HG03354 (cell line): ENCODE data around the gene GRIK5.
"Not testable (repeated sequence)": the region's sequence is repeated elsewhere in the genome, so short reads cannot be mapped to it uniquely, and the experiment has no call there.

ENCODE experiments used
- ATAC-seq: cut with Tn5 transposase; IDR thresholded peaks from one replicate; pipeline ENCODE4 v1.9.1; 2021; ENCODE audit warnings: mild to moderate bottlenecking; ENCODE audit not compliant: unreplicated experiment, poor library complexity, severe bottlenecking

Gene GRIK5, protein sequence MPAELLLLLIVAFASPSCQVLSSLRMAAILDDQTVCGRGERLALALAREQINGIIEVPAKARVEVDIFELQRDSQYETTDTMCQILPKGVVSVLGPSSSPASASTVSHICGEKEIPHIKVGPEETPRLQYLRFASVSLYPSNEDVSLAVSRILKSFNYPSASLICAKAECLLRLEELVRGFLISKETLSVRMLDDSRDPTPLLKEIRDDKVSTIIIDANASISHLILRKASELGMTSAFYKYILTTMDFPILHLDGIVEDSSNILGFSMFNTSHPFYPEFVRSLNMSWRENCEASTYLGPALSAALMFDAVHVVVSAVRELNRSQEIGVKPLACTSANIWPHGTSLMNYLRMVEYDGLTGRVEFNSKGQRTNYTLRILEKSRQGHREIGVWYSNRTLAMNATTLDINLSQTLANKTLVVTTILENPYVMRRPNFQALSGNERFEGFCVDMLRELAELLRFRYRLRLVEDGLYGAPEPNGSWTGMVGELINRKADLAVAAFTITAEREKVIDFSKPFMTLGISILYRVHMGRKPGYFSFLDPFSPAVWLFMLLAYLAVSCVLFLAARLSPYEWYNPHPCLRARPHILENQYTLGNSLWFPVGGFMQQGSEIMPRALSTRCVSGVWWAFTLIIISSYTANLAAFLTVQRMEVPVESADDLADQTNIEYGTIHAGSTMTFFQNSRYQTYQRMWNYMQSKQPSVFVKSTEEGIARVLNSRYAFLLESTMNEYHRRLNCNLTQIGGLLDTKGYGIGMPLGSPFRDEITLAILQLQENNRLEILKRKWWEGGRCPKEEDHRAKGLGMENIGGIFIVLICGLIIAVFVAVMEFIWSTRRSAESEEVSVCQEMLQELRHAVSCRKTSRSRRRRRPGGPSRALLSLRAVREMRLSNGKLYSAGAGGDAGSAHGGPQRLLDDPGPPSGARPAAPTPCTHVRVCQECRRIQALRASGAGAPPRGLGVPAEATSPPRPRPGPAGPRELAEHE

DNA sequence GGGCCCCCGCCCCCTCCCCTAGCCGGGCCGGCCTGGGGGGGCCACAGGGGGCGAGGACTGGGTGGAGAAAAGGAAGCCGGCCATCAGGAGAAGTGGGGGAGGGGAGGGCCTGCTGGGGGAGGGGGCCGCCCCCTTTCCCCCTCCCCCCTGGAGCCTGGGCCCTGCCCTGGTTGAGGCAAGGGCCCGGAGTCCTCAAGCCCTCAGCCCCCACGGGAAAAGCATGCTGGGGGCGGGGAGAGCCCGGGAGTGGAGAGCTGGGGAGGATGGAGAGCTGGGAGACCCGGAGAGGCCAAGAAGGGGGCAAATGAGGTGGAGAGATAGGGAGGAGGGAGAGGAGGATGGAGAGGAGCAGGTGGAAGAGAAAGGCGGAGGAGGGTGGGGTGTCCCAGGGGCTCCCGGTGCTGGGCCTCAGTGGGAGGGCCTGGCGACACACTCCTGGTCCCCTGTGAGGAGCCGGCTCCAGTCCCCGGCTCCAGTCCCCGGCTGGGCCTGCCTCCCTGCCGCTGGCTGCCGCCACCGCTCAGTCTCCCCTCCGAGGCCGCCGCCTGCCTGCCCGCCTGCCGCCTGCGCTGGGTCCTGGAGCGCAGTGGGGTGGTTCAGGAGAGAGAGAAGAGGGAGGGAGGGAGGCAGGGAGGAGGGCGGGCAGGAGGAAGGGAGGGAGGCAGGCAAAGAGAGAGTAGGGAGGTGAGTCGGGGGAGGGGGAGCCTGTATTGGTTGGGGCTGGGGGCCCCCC, at the start of gene GRIK5:
Gene GRIK5, minus strand, starts transcription at position 588 of the 733 bp plus-strand sequence. CDS start 4,436 bp downstream, outside the sequence.
- no peak for ATAC-seq

DNA sequence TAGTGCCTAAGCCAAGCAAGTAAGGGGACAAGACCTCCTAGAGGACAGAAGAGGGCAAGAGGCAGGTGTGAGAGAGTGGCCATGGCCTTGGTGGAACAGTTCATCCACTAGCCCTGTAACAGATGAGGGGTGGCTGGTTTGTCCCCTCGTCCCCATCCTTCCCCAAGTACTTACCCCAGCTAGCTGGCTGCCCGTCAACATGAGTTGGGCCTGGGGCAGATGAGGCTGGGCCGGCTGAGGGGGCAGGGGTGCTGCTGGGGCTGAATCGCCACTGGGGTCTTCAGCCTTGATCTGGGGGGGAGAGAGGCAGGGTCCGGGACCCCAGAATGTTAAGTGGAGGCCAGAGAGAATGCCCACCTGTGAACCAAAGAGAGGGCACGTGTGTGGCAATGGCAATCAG, 47.1 kb upstream of the GRIK5 start:
- no peak for ATAC-seq

DNA sequence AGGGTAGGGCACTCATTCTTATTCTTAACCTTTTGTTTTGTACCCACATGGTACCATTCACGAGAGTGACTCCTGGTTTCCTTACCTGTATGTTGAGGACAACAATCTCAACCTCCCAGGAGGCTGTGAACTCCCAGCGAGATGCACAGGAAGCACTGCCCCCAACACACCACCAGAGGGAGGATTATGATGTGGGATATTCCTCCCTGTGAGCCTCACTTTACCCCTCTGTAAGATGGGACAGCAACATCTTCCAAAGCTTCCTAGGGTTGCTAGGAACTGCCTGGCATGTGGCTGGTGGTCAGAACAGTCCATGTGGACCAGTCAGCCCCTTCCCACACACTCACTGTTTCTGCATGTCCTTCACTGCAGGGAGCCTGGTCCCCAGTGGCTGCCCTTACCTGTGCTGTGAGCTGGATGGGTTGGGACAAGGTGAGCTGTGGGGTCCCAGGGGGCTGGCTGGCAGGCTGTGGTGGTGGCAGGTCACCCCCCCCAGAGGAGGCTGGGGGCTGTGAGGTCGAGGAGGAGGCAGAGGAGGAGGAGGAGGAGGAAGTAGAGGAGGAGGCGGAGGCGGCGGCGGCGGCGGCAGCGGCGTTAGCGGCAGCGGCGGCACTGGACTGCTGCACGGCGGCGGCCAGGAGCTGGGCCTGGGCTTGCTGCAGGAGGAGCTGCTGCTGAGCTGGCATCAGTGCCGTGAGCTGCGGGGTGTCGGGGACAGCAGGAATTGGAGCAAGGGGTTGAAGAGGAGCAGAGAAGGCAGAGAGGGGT, 46.5 kb upstream of the GRIK5 start:
- no peak for ATAC-seq

DNA sequence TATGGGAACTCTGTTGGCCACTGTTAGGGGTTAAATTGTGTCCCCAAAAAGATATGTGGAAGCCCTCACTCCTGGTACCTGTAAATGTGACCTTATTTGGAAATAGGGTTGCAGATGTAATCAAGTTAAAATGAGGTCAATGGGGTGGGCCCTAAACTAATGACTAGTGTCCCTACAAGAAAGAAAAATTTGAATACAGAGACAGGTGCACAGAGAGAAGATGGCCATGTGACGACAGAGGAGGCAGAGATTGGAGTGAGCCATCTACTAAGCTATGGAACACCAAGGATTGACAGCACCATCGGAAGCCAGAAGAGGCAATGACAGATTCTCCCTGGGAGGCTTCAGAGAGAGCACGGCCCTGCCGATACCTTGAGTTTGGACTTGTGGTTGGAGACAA, 45.7 kb upstream of the GRIK5 start:
- ATAC-seq, result no peak

DNA sequence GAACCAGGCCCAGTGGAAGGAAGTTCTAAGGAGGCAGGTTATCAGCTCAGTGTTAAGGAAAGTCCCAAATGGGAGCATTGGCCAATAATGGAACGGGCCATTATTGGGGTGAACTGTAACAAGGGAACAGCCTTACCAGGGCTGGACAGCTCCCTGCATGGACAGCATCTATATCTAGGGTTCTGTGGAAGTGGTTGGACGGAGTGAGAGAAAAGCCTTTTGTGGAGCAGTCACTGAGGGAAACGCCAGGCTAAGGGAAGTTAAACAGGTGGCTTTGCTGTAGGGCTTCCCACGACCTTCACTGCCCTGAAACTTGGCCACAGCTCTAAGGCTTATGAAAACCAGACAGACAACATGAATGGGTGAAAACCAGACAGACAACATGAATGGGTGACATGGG, 45.2 kb upstream of the GRIK5 start:
- no peak for ATAC-seq

DNA sequence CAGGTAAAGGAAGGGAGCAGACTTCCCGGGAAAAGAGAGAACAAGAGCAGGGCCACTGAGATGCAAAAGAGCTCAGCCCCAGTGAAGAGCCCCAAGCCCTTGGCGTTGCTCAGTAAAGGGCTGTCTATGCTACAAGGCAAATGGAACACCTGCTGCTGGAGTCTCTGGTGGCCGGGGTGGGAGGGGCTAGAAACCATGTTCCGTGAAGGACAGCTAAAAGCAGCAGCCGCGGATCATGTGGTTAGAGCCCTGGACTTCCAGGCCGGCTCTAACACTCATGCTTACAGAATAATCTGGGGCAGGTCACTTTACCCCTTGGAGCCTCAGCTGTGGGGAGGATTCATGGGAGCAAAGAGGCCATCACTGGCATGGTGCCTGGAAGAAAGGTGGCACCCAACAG, 44.4 kb upstream of the GRIK5 start:
- ATAC-seq, result peak; percentile 68

DNA sequence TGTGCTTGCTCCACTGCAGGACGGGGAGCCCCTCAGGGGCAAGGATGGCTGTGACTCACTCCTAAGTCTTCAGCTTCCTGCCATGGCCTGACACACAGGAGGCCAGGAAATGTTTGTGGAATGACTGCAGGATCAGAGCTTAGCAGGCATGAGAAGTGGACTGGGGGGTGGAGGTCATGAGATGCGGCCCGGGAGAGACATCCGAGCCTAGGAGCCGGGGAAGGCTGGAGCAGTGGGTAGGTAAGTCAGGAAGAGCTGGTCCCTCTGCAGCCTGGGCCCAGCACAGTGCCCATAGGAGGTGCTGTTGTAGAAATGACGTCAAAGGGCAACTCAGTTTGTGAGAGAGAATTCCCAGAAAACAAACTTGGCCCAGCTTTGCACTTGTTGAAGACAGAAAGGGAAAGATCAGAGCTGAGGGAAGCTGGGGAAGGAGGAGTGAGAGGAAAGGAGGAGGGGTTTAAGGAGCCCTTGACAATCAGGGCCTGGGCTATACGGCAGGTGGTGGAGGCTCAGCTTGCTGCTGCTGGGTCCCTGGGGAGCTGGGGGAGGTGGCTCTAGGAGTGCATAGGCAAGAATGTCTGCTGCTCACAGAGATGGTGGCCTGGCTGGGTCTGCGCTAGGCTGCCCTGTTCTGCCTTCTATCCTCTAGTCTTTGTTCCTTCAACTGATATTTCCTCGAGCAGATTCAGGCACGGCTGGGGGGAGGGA, 43.8 kb upstream of the GRIK5 start:
- peak; percentile 62 for ATAC-seq

DNA sequence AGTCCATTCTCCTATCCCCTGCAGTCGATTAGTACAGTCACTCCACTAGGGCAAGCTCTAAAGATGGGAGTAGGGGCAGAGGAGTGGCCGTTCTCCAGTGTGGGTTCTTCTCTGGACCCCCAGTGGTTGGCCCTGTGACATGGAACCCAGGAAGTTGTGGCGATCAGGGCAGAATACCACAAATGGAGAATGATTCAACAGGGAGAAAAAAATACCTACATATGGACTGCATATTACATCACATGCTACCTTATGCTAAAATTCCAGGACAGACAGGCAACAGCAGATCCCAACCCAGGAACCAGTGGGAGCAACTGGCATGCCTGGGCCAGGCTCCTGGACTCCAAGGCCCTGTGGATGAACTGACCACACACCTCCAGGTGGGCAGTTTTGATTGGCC, 41.8 kb upstream of the GRIK5 start:
- ATAC-seq, result no peak

DNA sequence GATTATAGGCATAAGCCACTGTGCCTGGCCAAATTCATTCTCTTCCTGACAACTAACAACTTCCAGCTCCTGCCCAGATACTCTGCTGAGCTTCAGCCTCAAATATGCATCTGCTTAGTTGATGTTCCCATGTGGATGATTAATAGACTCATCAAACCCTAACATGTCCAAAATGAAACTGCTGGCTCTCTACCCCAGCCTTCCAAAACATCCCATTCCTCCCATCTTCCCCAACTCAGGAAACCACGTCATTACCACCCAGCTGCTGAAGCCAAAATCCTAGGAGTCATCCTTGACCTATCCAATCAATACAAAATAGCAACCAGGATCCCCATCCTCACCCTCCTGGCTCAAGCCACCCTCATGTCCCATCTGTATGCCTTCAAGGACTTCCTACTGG, 41.4 kb upstream of the GRIK5 start:
- ATAC-seq, result no peak

DNA sequence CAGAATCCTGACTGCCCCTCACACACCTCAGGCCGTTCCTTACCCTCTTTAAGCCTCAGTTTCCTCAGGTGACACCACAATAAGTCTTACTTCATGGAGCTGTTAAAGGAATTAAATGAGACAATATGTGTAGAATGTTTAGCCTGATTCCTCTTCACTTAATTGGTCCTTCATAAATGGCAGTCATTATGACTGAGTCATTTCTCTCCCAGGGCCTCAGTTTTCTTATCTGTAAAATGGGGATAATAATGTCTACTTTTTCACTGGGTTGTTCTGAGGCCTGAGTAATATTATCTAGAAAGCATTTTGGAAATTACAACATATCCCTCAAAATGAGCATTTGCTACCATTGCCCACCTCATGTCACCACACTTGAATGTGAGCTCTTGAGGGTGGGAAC, 40.7 kb upstream of the GRIK5 start:
- no peak for ATAC-seq

DNA sequence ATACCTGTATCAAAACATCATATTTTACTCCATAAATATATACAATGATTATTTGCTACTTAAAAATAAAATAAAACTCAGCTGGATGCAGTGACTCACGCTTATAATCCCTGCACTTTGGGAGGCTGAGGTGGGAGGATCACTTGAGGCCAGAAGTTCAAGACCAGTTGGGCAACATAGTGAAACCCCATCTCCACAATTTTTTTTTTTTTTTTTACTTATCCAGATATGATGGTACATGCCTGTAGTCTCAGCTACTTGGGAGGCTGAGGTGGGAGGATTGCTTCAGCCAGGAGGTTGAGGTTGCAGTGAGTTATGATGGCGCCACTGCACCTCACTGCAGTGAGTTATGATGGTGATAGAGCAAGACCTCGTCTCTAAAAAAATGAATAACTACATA, 39.9 kb upstream of the GRIK5 start:
- ATAC-seq, result no peak

DNA sequence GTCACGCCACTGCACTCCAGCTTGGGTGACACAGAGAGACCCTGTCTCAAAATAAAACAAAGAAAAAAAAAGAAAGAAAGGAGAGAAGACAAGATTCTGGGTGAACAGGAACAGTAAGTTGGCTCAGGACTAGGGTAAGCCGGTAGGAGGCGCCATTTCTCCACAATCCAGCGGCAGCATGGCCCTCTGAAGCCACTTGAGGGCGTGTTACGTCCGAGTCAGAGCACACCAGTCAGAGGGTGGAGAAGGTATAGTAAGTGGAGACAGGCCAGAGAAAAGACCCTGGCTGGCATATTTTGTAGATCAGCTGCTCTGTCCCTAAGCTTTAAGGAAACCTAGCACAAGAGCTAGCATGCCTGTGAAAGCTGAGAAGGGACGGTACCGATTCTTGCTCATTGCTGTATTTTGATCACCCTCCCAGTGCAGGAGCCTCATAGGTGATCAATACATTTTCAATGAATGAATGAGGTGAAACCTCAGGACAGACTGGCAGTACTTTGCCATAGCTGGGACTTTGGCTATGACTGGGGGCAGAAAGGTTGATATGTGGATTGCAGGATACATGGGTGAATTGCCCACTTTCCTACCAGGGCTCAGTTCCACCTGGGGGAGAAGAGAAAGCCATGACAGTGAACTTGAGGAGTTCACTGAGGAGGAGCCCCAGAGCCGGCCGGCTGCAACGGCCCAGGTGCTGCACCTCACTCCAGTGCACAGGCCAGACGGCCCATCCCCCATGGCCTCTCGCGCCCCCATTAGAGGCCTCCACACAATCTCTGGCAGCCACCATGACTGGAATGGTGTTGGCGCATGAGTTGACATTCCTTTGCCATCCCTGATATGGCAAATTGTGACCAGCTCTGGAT, 38.8 kb upstream of the GRIK5 start:
- peak; percentile 81 for ATAC-seq

DNA sequence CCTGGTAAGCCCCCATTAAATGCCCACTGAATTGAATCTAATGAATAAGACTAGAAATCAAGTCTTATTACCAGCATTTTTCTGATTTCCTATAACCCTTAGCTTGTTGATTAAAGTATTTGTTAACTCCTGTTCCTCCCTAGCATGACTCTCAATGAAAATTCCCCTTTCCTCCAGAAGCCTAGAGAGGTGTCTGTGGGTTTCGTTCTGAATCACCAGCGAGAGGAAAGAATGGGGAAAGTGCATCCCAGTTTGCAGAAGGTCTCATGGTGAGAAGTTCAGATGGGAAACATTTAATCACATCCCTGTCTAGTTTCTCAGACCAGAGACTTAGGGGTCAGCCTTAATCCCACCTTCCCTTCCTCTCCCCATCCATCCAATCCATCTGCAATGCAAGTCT, 35.4 kb upstream of the GRIK5 start:
- no peak for ATAC-seq

DNA sequence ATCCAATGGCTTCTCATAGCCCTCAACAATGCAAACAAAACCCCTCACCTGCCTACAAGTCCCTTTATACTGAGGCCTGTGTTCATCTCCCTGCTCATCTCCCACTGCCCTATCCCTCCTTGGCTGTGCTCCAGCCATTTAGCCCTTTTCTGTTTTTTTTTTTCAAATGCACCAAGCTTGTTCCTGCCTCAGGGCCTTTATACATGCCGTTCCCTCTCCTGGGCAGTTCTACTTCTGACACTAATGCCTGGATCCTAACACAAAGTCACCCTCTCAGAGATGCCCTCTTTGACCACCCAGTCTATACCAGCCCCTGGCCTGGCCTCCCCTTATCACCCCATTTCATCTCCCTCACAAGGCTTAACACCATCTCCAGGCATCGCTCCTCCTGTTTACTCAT, 32.9 kb upstream of the GRIK5 start:
- ATAC-seq, result no peak

DNA sequence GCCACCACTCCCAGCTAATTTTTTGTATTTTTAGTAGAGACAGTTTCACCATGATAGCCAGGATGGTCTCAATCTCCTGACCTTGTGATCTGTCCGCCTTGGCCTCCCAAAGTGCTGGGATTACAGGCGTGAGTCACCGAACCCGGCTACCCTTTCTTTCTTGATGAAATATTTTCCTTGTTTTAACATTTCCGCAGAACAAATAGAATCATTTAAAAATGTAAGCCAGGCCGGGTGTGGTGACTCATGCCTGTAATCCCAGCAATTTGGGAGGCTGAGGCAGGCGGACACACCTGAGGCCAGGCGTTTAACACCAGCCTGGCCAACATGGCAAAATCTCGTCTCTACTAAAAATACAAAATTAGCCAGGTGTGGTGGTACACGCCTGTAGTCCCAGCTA, 30.2 kb upstream of the GRIK5 start:
- not testable (repeated sequence) for ATAC-seq

DNA sequence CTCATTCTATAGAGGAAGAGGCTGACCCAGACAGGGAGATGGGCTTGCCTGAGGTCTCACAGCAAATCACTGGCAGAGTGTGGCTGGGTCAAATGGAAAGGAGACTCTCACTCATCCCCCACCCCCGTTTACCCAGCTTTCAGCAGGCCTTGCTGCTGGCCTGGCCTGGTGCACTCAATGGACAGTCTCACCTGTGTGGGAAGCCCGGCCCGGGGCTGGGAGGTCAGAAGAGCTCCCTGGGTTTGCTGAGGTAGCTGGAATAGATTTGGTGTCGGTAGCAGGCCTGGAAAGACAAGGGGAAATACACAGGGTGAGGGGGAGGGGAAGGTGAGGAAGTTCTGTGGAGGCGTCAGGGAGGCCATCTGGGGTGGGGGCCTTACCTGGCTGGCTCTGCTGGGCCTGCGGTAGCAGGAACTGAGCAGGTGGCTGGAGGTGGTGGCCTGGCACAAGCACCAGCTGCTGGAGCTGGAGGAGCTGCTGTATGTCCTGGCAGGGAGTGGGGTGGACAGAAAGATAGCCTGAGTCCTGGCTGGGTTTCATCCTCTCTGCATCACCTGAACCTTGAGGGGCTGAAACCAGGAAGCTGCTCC, 29.4 kb upstream of the GRIK5 start:
- no peak for ATAC-seq

DNA sequence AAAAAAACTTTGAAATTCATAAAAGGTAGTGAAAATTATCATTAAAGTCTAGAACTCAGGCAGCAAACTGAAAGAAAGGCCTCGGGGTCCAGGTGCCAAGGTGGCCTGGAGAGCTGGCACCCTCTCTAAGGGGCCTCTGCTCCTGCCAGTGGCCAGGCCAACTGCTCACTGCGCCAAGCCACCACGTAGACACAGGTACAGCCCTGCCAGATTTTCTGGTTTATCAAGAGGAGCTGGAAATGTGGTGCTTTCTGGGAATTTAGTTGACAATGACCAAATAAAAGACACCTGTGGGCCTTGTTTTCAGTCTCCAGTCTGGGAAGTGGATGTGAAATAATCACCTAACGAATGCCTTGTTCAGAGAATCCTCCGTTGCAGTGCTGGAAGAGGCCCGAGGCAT, 28.8 kb upstream of the GRIK5 start:
- no peak for ATAC-seq

DNA sequence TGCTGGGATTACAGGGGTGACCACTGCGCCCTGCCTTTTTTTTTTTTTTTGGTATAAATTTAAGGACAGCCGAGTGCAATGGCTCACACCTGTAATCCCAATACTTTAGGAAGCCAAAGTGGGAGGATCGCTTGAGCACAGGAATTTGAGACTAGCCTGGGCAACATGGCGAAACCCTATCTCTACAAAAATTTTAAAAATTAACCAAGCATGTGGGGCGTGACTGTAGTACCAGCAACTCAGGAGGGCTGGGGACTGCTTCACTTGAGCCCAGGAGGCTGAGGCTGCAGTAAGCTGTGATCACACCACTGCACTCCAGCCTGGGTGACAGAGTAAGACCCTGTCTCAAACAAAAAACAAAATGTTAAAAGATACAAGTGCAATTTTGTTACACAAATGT, 27.5 kb upstream of the GRIK5 start:
- ATAC-seq, result no peak
